ENCODE measurements around the gene SUGP2.

Gene SUGP2

DNA sequence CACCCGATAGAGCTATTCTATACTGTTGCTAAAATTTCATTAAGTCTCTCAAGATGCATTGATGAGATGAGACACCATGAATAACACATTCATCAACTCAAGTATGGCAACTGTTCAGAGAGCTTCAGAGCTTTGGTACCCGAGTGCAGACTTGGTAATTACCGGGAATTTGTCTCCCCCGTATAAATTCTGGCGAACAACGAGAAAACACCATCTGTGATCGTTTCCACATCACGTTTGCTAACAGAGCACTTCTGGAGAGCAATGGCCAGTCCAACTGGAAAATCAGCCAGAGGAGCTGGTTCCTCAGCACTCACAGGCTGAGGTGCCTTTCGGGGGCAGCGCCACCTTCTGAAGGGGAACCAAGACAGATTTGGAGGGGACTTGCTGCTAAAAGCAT is 40.2 kb downstream of the SUGP2 start:
- no peak for DNase-seq (ENCODE audit: low read depth, low spot score)
- Histone ChIP-seq H3K9me3 (ENCODE audit: control insufficient read depth, insufficient read depth, low read length) (no peaks in the 10 kb centered on the region), H3K4me1 (ENCODE audit: control insufficient read depth, insufficient read depth, low read length) (no peaks in the 10 kb centered on the region; the same call in 1 of the 2 replicates), H3K4me3 (ENCODE audit: low read length) (no peak overlapping the region), H3K27me3 (ENCODE audit: control insufficient read depth, insufficient read depth, low read length) (no peaks in the 10 kb centered on the region), H3K36me3 (ENCODE audit: control insufficient read depth, insufficient read depth, low read length) (peaks cover 27% of the 10 kb centered on the region), H3K27ac (ENCODE audit: low read length) (no peak overlapping the region)
- no CpG with 5 or more reads among the region's 10 CpGs for WGBS (ENCODE audit: insufficient coverage, insufficient read length)

DNA sequence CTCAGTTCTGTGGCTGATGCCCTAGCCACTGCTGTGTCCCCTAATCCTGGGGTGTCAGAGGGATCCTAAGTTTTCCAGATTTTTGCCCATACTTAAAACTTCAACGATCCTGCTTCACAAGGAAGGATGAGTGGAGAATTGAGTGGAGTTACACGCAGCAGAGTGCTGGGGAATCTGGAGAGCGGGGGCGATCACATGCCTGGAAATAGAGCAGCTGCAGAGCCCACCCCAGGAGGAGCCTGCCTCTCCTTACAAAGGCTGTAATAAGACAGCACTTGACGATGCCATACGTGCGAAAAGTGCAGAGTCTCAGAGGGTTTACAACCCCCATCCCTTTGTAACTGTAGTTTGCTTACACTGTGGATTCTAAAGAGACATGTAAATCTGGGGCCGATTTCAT is 40.6 kb downstream of the SUGP2 start:
- Histone ChIP-seq H3K4me1 (ENCODE audit: control insufficient read depth, insufficient read depth, low read length) (no peaks in the 10 kb centered on the region; the same call in 1 of the 2 replicates), H3K27me3 (ENCODE audit: control insufficient read depth, insufficient read depth, low read length) (no peaks in the 10 kb centered on the region), H3K4me3 (ENCODE audit: low read length) (no peak overlapping the region), H3K9me3 (ENCODE audit: control insufficient read depth, insufficient read depth, low read length) (no peaks in the 10 kb centered on the region), H3K27ac (ENCODE audit: low read length) (no peak overlapping the region), H3K36me3 (ENCODE audit: control insufficient read depth, insufficient read depth, low read length) (peaks cover 27% of the 10 kb centered on the region)
- DNase-seq (ENCODE audit: low read depth, low spot score): no peak
- no CpG with 5 or more reads among the region's 8 CpGs for WGBS (ENCODE audit: insufficient coverage, insufficient read length)

- WGBS (ENCODE audit: insufficient coverage, insufficient read length): no CpG with 5 or more reads among the region's 14 CpGs
- H3K36me3 ChIP-seq (ENCODE audit: control insufficient read depth, insufficient read depth, low read length): peaks cover 27% of the 10 kb centered on the region
- no peak for DNase-seq (ENCODE audit: low read depth, low spot score)
Measured at GRCh38 chr19:18991468-18991867, 41.8 kb downstream of the SUGP2 start.

GRCh38 chr19:18991006-18991405 is 42.3 kb downstream of the SUGP2 start:
- H3K4me3 ChIP-seq (ENCODE audit: low read length): no peak overlapping the region
- H3K36me3 ChIP-seq (ENCODE audit: control insufficient read depth, insufficient read depth, low read length): peaks cover 27% of the 10 kb centered on the region
- no peak overlapping the region for H3K27ac ChIP-seq (ENCODE audit: low read length)
- no peaks in the 10 kb centered on the region; the same call in 1 of the 2 replicates for H3K4me1 ChIP-seq (ENCODE audit: control insufficient read depth, insufficient read depth, low read length)
- DNase-seq (ENCODE audit: low read depth, low spot score): no peak
- H3K9me3 ChIP-seq (ENCODE audit: control insufficient read depth, insufficient read depth, low read length): no peaks in the 10 kb centered on the region
- no CpG with 5 or more reads among the region's 16 CpGs for WGBS (ENCODE audit: insufficient coverage, insufficient read length)
- H3K27me3 ChIP-seq (ENCODE audit: control insufficient read depth, insufficient read depth, low read length): no peaks in the 10 kb centered on the region

More at GRCh38 chr19:18991468-18991867, 41.8 kb downstream of the SUGP2 start:
- H3K4me1 ChIP-seq (ENCODE audit: control insufficient read depth, insufficient read depth, low read length): no peaks in the 10 kb centered on the region; the same call in 1 of the 2 replicates
- H3K27me3 ChIP-seq (ENCODE audit: control insufficient read depth, insufficient read depth, low read length): no peaks in the 10 kb centered on the region
- no peaks in the 10 kb centered on the region for H3K9me3 ChIP-seq (ENCODE audit: control insufficient read depth, insufficient read depth, low read length)
- H3K4me3 ChIP-seq (ENCODE audit: low read length): no peak overlapping the region
- H3K27ac ChIP-seq (ENCODE audit: low read length): no peak overlapping the region

- Histone ChIP-seq H3K27me3 (ENCODE audit: control insufficient read depth, insufficient read depth, low read length) (no peaks in the 10 kb centered on the region), H3K4me3 (ENCODE audit: low read length) (no peak overlapping the region), H3K27ac (ENCODE audit: low read length) (no peak overlapping the region), H3K36me3 (ENCODE audit: control insufficient read depth, insufficient read depth, low read length) (peaks cover 27% of the 10 kb centered on the region), H3K9me3 (ENCODE audit: control insufficient read depth, insufficient read depth, low read length) (no peaks in the 10 kb centered on the region), H3K4me1 (ENCODE audit: control insufficient read depth, insufficient read depth, low read length) (no peaks in the 10 kb centered on the region; the same call in 1 of the 2 replicates)
- no peak for DNase-seq (ENCODE audit: low read depth, low spot score)
- no CpG with 5 or more reads among the region's 5 CpGs for WGBS (ENCODE audit: insufficient coverage, insufficient read length)
Measured at GRCh38 chr19:18990128-18990708, 43.1 kb downstream of the SUGP2 start.

GRCh38 chr19:18989316-18989715 is 44.0 kb downstream of the SUGP2 start:
- H3K36me3 ChIP-seq (ENCODE audit: control insufficient read depth, insufficient read depth, low read length): peaks cover 20% of the 10 kb centered on the region
- WGBS (ENCODE audit: insufficient coverage, insufficient read length): no CpG with 5 or more reads among the region's 10 CpGs
- H3K27me3 ChIP-seq (ENCODE audit: control insufficient read depth, insufficient read depth, low read length): no peaks in the 10 kb centered on the region
- no peak overlapping the region for H3K27ac ChIP-seq (ENCODE audit: low read length)
- DNase-seq (ENCODE audit: low read depth, low spot score): no peak
- no peaks in the 10 kb centered on the region; the same call in 1 of the 2 replicates for H3K4me1 ChIP-seq (ENCODE audit: control insufficient read depth, insufficient read depth, low read length)
- no peak overlapping the region for H3K4me3 ChIP-seq (ENCODE audit: low read length)
- H3K9me3 ChIP-seq (ENCODE audit: control insufficient read depth, insufficient read depth, low read length): no peaks in the 10 kb centered on the region

DNA sequence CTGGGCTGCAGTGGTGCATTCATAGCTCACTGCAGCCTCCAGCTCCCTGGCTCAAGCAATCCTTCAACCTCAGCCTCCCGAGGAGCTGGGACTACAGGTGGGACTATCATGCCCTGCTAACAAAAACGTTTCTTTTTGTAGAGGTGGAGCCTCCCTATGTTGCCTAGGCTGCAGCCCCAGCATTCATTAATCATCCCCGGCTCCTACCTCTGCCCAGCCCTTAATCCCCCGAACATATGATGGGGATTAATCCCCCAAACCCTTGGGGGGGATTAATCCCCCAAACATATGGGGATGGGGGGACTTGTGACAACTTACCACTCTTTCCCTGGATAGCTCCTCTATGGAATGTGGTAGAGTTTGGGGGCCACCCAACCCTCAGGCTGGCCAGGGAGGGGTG is 45.9 kb downstream of the SUGP2 start:
- no peaks in the 10 kb centered on the region for H3K27me3 ChIP-seq (ENCODE audit: control insufficient read depth, insufficient read depth, low read length)
- H3K36me3 ChIP-seq (ENCODE audit: control insufficient read depth, insufficient read depth, low read length): peaks cover 4% of the 10 kb centered on the region
- no CpG with 5 or more reads among the region's 4 CpGs for WGBS (ENCODE audit: insufficient coverage, insufficient read length)
- no peaks in the 10 kb centered on the region; the same call in 1 of the 2 replicates for H3K4me1 ChIP-seq (ENCODE audit: control insufficient read depth, insufficient read depth, low read length)
- DNase-seq (ENCODE audit: low read depth, low spot score): no peak
- H3K9me3 ChIP-seq (ENCODE audit: control insufficient read depth, insufficient read depth, low read length): no peaks in the 10 kb centered on the region
- H3K4me3 ChIP-seq (ENCODE audit: low read length): no peak overlapping the region
- no peak overlapping the region for H3K27ac ChIP-seq (ENCODE audit: low read length)

DNA sequence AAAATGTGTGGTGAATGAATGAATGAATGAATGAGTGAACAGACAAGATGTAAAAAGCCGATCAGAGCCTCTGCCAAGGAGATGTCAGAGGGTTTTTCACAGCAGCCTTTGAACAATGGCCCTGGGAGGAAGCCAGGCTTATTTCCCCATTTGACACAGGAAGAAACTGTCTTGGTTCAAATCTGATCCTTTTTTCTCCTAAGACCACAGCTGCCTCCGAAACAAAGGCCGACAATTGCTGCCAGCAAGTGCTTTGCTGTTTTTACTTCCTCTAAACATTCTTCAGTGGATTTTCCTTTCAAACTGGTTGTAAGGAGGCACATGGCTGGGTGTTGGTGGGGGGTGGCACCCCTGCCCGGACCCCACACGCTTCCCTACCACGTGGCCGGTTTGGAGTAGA is 48.1 kb downstream of the SUGP2 start:
- Histone ChIP-seq H3K27ac (ENCODE audit: low read length) (no peak overlapping the region), H3K27me3 (ENCODE audit: control insufficient read depth, insufficient read depth, low read length) (no peaks in the 10 kb centered on the region), H3K4me3 (ENCODE audit: low read length) (no peak overlapping the region), H3K9me3 (ENCODE audit: control insufficient read depth, insufficient read depth, low read length) (no peaks in the 10 kb centered on the region), H3K4me1 (ENCODE audit: control insufficient read depth, insufficient read depth, low read length) (no peaks in the 10 kb centered on the region; the same call in 1 of the 2 replicates), H3K36me3 (ENCODE audit: control insufficient read depth, insufficient read depth, low read length) (no peaks in the 10 kb centered on the region)
- no peak for DNase-seq (ENCODE audit: low read depth, low spot score)
- no CpG with 5 or more reads among the region's 7 CpGs for WGBS (ENCODE audit: insufficient coverage, insufficient read length)

DNA sequence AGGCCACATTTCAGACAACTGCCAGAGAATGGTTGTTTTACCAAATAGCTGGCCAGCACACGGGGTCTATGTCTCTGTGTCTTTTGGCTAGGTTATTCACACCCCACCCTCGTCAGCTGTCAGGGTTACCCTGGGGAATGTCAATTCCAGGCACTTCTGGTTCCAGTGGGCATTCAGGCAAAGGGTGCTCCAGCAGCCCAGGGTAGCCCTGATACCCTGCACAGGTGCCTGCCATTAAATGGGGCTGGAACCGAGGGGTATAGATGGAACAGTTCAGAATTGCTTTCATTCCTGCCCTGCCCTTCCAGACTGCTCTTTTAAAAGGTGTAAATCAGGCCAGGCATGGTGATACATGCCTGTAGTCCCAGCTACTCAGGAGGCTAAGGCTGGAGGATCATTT is 49.1 kb downstream of the SUGP2 start:
- no peak overlapping the region for H3K27ac ChIP-seq (ENCODE audit: low read length)
- no CpG with 5 or more reads among the region's 3 CpGs for WGBS (ENCODE audit: insufficient coverage, insufficient read length)
- no peak for DNase-seq (ENCODE audit: low read depth, low spot score)

GRCh38 chr19:18982669-18983068 is 50.6 kb downstream of the SUGP2 start:
- DNase-seq (ENCODE audit: low read depth, low spot score): no peak
- H3K9me3 ChIP-seq (ENCODE audit: control insufficient read depth, insufficient read depth, low read length): no peaks in the 10 kb centered on the region
- H3K4me3 ChIP-seq (ENCODE audit: low read length): no peak overlapping the region
- H3K4me1 ChIP-seq (ENCODE audit: control insufficient read depth, insufficient read depth, low read length): no peaks in the 10 kb centered on the region
- WGBS (ENCODE audit: insufficient coverage, insufficient read length): no CpG with 5 or more reads among the region's 2 CpGs
- no peak overlapping the region for H3K27ac ChIP-seq (ENCODE audit: low read length)
- H3K27me3 ChIP-seq (ENCODE audit: control insufficient read depth, insufficient read depth, low read length): no peaks in the 10 kb centered on the region
- no peaks in the 10 kb centered on the region for H3K36me3 ChIP-seq (ENCODE audit: control insufficient read depth, insufficient read depth, low read length)

More for the DNA sequence above, 49.1 kb downstream of the SUGP2 start:
- Histone ChIP-seq H3K36me3 (ENCODE audit: control insufficient read depth, insufficient read depth, low read length) (no peaks in the 10 kb centered on the region), H3K4me1 (ENCODE audit: control insufficient read depth, insufficient read depth, low read length) (no peaks in the 10 kb centered on the region), H3K4me3 (ENCODE audit: low read length) (no peak overlapping the region), H3K27me3 (ENCODE audit: control insufficient read depth, insufficient read depth, low read length) (no peaks in the 10 kb centered on the region), H3K9me3 (ENCODE audit: control insufficient read depth, insufficient read depth, low read length) (no peaks in the 10 kb centered on the region)

- Histone ChIP-seq H3K4me1 (ENCODE audit: control insufficient read depth, insufficient read depth, low read length) (no peaks in the 10 kb centered on the region), H3K27me3 (ENCODE audit: control insufficient read depth, insufficient read depth, low read length) (no peaks in the 10 kb centered on the region), H3K36me3 (ENCODE audit: control insufficient read depth, insufficient read depth, low read length) (no peaks in the 10 kb centered on the region), H3K4me3 (ENCODE audit: low read length) (no peak overlapping the region), H3K9me3 (ENCODE audit: control insufficient read depth, insufficient read depth, low read length) (no peaks in the 10 kb centered on the region), H3K27ac (ENCODE audit: low read length) (no peak overlapping the region)
- DNase-seq (ENCODE audit: low read depth, low spot score): no peak
- no CpG with 5 or more reads among the region's 7 CpGs for WGBS (ENCODE audit: insufficient coverage, insufficient read length)
Measured at GRCh38 chr19:18980432-18981020, 52.8 kb downstream of the SUGP2 start.

Measured in iPS DF 6.9 (cell line).